Measurements from ENCODE around the gene TAF11L10. TPM values are rescaled to one million over a fixed set of nuclear protein-coding genes. Genes with fewer than 3 reads are reported as not detected.
"Not testable (repeated sequence)": the region's sequence is repeated elsewhere in the genome, so short reads cannot be mapped to it uniquely, and the experiment has no call there.

TAF11L10 gene
- polyA plus RNA-seq: not detected
- long read RNA-seq, donor 1: 0 reads
- long read RNA-seq, donor 2: 0 reads
- long read RNA-seq, donor 3: 0 reads
- long read RNA-seq, donor 4: 0 reads
- long read RNA-seq, donor 5: 0 reads
- long read RNA-seq, donor 6: 0 reads
- long read RNA-seq, donor 7: 0 reads
- long read RNA-seq, donor 8: 0 reads
- long read RNA-seq, donor 9: 0 reads
- long read RNA-seq, donor 10: 0 reads
- long read RNA-seq, donor 11: 0 reads

DNA sequence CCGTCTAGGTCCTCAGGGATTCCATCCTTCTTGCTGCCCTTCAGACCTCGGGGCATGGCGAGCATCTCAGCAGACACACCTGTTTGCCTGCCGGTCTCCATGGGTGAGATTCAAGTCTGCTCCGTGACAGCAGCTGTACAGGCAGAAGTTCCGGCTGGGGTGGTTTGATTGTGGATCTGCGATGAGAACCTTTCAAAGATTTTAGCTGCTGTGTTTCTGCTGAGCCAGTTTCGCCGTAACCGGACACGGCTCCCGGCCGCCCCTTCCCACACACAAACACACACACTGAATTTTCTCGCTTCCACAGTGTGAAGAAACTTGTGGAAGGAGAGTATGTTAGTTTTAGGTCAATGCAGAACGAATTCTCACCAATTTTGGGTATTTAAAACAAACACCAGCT is at the start of gene TAF11L10:
Gene TAF11L10 (minus strand): TSS at position 101 of the 400 bp plus-strand sequence.
- H3K4me1 ChIP-seq (ENCODE audit: control insufficient read depth, insufficient read depth, low read length); H3K27ac ChIP-seq (ENCODE audit: low read length); H3K9me3 ChIP-seq (ENCODE audit: control insufficient read depth, low read depth, low read length); H3K27me3 ChIP-seq (ENCODE audit: control insufficient read depth, insufficient read depth, low read length); DNase-seq; H3K4me3 ChIP-seq (ENCODE audit: low read length); H3K36me3 ChIP-seq (ENCODE audit: control insufficient read depth, insufficient read depth, low read length): not testable (repeated sequence)
- WGBS (ENCODE audit: insufficient coverage, low lambda C conversion rate): no CpG with 5 or more reads among the region's 15 CpGs

- Histone ChIP-seq H3K27ac (ENCODE audit: low read length) (no peak within 1 kb of the TSS), H3K36me3 (ENCODE audit: control insufficient read depth, insufficient read depth, low read length) (no peaks in the 10 kb centered on the region), H3K9me3 (ENCODE audit: control insufficient read depth, low read depth, low read length) (peaks cover 3% of the 10 kb centered on the region), H3K27me3 (ENCODE audit: control insufficient read depth, insufficient read depth, low read length) (no peaks in the 10 kb centered on the region), H3K4me1 (ENCODE audit: control insufficient read depth, insufficient read depth, low read length) (no peaks in the 10 kb centered on the region), H3K4me3 (ENCODE audit: low read length) (no peak within 1 kb of the TSS)
- WGBS (ENCODE audit: insufficient coverage, low lambda C conversion rate): no CpG with 5 or more reads among the region's 5 CpGs
- DNase-seq: no peak
Measured at GRCh38 chr5:17634160-17634559, 36.5 kb upstream of the TAF11L10 start, which contains the start of gene TAF11L14. TSS of gene TAF11L14 (plus strand) at chr5:17634460.

DNA sequence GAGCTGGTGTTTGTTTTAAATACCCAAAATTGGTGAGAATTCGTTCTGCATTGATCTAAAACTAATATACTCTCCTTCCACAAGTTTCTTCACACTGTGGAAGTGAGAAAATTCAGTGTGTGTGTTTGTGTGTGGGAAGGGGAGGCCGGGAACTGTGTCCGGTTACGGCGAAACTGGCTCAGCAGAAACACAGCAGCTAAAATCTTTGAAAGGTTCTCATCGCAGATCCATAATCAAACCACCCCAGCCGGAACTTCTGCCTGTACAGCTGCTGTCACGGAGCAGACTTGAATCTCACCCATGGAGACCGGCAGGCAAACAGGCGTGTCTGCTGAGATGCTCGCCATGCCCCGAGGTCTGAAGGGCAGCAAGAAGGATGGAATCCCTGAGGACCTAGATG is 34.2 kb upstream of the TAF11L10 start, which contains the start of gene TAF11L13:
Gene TAF11L13 (plus strand): TSS at position 301 of the 400 bp plus-strand sequence.
- H3K27ac ChIP-seq (ENCODE audit: low read length); H3K27me3 ChIP-seq (ENCODE audit: control insufficient read depth, insufficient read depth, low read length); H3K9me3 ChIP-seq (ENCODE audit: control insufficient read depth, low read depth, low read length); H3K36me3 ChIP-seq (ENCODE audit: control insufficient read depth, insufficient read depth, low read length); H3K4me3 ChIP-seq (ENCODE audit: low read length); H3K4me1 ChIP-seq (ENCODE audit: control insufficient read depth, insufficient read depth, low read length); DNase-seq: not testable (repeated sequence)
- WGBS (ENCODE audit: insufficient coverage, low lambda C conversion rate): no CpG with 5 or more reads among the region's 12 CpGs

GRCh38 chr5:17625686-17626085 is 28.1 kb upstream of the TAF11L10 start:
- Histone ChIP-seq H3K4me1 (ENCODE audit: control insufficient read depth, insufficient read depth, low read length) (no peaks in the 10 kb centered on the region), H3K9me3 (ENCODE audit: control insufficient read depth, low read depth, low read length) (peaks cover 9% of the 10 kb centered on the region), H3K36me3 (ENCODE audit: control insufficient read depth, insufficient read depth, low read length) (no peaks in the 10 kb centered on the region), H3K4me3 (ENCODE audit: low read length) (no peak overlapping the region), H3K27me3 (ENCODE audit: control insufficient read depth, insufficient read depth, low read length) (no peaks in the 10 kb centered on the region), H3K27ac (ENCODE audit: low read length) (no peak overlapping the region)
- DNase-seq: no peak
- WGBS (ENCODE audit: insufficient coverage, low lambda C conversion rate): no CpG with 5 or more reads among the region's 11 CpGs

- H3K27me3 ChIP-seq (ENCODE audit: control insufficient read depth, insufficient read depth, low read length): no peaks in the 10 kb centered on the region
- DNase-seq: no peak
- H3K36me3 ChIP-seq (ENCODE audit: control insufficient read depth, insufficient read depth, low read length): no peaks in the 10 kb centered on the region
- H3K4me1 ChIP-seq (ENCODE audit: control insufficient read depth, insufficient read depth, low read length): no peaks in the 10 kb centered on the region
- WGBS (ENCODE audit: insufficient coverage, low lambda C conversion rate): no CpG with 5 or more reads among the region's 17 CpGs
- peaks cover 10% of the 10 kb centered on the region for H3K9me3 ChIP-seq (ENCODE audit: control insufficient read depth, low read depth, low read length)
- no peak overlapping the region for H3K27ac ChIP-seq (ENCODE audit: low read length)
- H3K4me3 ChIP-seq (ENCODE audit: low read length): no peak overlapping the region
Measured at GRCh38 chr5:17620627-17621026, 23.0 kb upstream of the TAF11L10 start.

DNA sequence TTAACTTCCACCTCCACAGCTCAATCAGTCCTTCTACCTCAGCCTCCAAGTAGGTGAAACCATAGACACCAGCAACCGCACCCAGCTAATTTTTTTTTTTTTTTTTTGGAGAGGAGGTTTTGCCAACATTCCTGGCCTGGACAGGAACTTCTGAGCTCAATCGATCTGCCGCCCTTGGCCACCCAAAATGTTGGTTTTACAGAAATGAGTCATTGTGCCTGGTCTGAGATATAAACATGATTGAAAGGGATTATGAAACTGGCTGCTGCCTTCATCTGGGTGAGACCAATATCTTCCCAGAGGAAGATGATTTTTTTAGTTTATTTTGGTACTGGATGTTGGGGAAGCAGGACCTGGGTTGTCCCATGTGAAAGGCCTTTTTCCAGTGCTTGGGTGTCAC is 21.7 kb upstream of the TAF11L10 start:
- H3K27me3 ChIP-seq (ENCODE audit: control insufficient read depth, insufficient read depth, low read length): no peaks in the 10 kb centered on the region
- 100% methylated on average over 1 of the region's 3 CpGs for WGBS (ENCODE audit: insufficient coverage, low lambda C conversion rate)
- no peaks in the 10 kb centered on the region for H3K4me1 ChIP-seq (ENCODE audit: control insufficient read depth, insufficient read depth, low read length)

DNA sequence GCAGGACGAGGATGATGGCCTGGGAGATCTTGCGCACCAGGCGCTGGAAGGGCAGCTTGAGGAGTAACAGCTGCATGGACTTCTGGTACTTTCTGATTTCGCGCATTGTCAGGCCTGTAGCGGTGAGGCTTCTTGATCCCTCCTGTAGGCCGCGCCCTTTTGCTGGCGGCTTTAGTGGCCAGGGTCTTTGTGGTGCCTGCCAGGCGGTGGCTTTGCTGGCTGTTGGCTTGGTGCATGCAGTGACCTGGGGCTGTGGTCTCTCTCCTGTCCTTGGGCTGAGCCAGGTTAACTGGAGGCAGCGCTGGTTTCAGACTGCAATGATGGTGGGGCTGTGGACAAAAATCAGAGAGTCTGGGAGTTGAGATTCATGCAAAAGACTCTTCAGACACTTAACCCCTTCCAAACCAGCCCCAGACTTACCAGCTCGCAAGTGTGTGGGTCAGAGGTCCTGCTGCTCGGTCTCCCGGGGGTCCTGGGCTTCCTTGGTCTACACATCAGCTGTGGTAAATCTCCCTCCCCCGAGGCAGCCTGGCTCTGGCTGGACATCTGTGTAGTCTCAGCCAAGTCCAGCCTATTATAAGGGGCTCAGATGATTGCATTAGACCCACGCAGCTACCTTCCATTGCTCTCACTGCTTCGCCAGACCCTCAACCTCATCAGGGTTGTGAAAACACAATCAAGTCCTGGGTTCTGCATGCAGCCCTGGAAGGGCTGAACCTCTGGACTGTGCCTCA is 17.4 kb upstream of the TAF11L10 start:
- Histone ChIP-seq H3K27me3 (ENCODE audit: control insufficient read depth, insufficient read depth, low read length) (no peaks in the 10 kb centered on the region), H3K4me3 (ENCODE audit: low read length) (no peak overlapping the region), H3K9me3 (ENCODE audit: control insufficient read depth, low read depth, low read length) (peaks cover 6% of the 10 kb centered on the region), H3K4me1 (ENCODE audit: control insufficient read depth, insufficient read depth, low read length) (no peaks in the 10 kb centered on the region), H3K36me3 (ENCODE audit: control insufficient read depth, insufficient read depth, low read length) (no peaks in the 10 kb centered on the region), H3K27ac (ENCODE audit: low read length) (no peak overlapping the region)
- DNase-seq: no peak
- WGBS (ENCODE audit: insufficient coverage, low lambda C conversion rate): no CpG with 5 or more reads among the region's 17 CpGs

More for the DNA sequence above, 21.7 kb upstream of the TAF11L10 start:
- Histone ChIP-seq H3K9me3 (ENCODE audit: control insufficient read depth, low read depth, low read length) (peaks cover 12% of the 10 kb centered on the region), H3K4me3 (ENCODE audit: low read length) (no peak overlapping the region), H3K27ac (ENCODE audit: low read length) (no peak overlapping the region), H3K36me3 (ENCODE audit: control insufficient read depth, insufficient read depth, low read length) (no peaks in the 10 kb centered on the region)
- no peak for DNase-seq

GRCh38 chr5:17610092-17610491 is 12.5 kb upstream of the TAF11L10 start, which contains the start of gene TAF11L12:
TSS of gene TAF11L12 (plus strand) at chr5:17610392.
- not testable (repeated sequence) for H3K27ac ChIP-seq (ENCODE audit: low read length); H3K9me3 ChIP-seq (ENCODE audit: control insufficient read depth, low read depth, low read length); H3K4me3 ChIP-seq (ENCODE audit: low read length); H3K27me3 ChIP-seq (ENCODE audit: control insufficient read depth, insufficient read depth, low read length); DNase-seq; H3K36me3 ChIP-seq (ENCODE audit: control insufficient read depth, insufficient read depth, low read length); H3K4me1 ChIP-seq (ENCODE audit: control insufficient read depth, insufficient read depth, low read length)
- WGBS (ENCODE audit: insufficient coverage, low lambda C conversion rate): no CpG with 5 or more reads among the region's 2 CpGs

- not testable (repeated sequence) for H3K27ac ChIP-seq (ENCODE audit: low read length); H3K36me3 ChIP-seq (ENCODE audit: control insufficient read depth, insufficient read depth, low read length); H3K27me3 ChIP-seq (ENCODE audit: control insufficient read depth, insufficient read depth, low read length); H3K9me3 ChIP-seq (ENCODE audit: control insufficient read depth, low read depth, low read length); H3K4me3 ChIP-seq (ENCODE audit: low read length); DNase-seq; H3K4me1 ChIP-seq (ENCODE audit: control insufficient read depth, insufficient read depth, low read length)
- WGBS (ENCODE audit: insufficient coverage, low lambda C conversion rate): no CpG with 5 or more reads among the region's 4 CpGs
Measured at GRCh38 chr5:17607461-17607860, 9.8 kb upstream of the TAF11L10 start.

DNA sequence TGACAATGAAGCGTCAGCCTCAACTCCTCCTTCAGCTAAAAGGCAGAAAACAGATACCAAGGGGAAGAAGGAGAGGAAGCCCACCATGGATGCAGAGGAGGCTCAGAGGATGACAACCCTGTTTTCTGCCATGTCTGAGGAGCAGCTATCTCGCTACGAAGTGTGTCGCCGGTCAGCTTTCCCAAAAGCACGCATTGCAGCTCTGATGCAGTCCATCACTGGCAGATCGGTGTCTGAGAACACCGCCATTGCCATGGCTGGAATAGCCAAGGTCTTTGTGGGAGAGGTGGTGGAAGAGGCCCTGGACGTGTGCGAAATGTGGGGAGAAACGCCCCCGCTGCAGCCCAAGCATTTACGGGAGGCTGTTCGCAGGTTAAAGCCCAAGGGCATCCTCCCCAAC is 7.3 kb upstream of the TAF11L10 start:
- H3K4me3 ChIP-seq (ENCODE audit: low read length): no peak overlapping the region
- H3K36me3 ChIP-seq (ENCODE audit: control insufficient read depth, insufficient read depth, low read length): no peaks in the 10 kb centered on the region
- H3K27ac ChIP-seq (ENCODE audit: low read length): no peak overlapping the region
- WGBS (ENCODE audit: insufficient coverage, low lambda C conversion rate): no CpG with 5 or more reads among the region's 14 CpGs
- DNase-seq: no peak
- no peaks in the 10 kb centered on the region for H3K4me1 ChIP-seq (ENCODE audit: control insufficient read depth, insufficient read depth, low read length)
- H3K27me3 ChIP-seq (ENCODE audit: control insufficient read depth, insufficient read depth, low read length): no peaks in the 10 kb centered on the region
- peaks cover 3% of the 10 kb centered on the region for H3K9me3 ChIP-seq (ENCODE audit: control insufficient read depth, low read depth, low read length)

Measured in large intestine (tissue), 12 donors.